Mesenchymal stem cell (in vitro differentiated cells and primary cell): Measurements from ENCODE around the gene SCP2D1.
A peak's percentile ranks its signal among the peaks of the same experiment; 100 is the strongest.

Experiments
- DNase-seq: peaks from one replicate; pipeline ENCODE4 v3.0.0-alpha.2; 2013
- H2AFZ ChIP-seq: one replicate; pipeline ENCODE4 v1.6.1; 2013; ENCODE audit warnings: low read depth, mild to moderate bottlenecking, control low read depth, inconsistent platforms, low read length, moderate library complexity
- H2AK5ac ChIP-seq: 2 replicates; pipeline ENCODE4 v1.6.1; 2013; ENCODE audit warnings: low read length, moderate library complexity, mild to moderate bottlenecking, inconsistent platforms; ENCODE audit not compliant: severe bottlenecking
- H2BK120ac ChIP-seq: one replicate; pipeline ENCODE4 v1.6.1; 2013; ENCODE audit warnings: low read depth, mild to moderate bottlenecking, inconsistent platforms, low read length, moderate library complexity
- H2BK12ac ChIP-seq, 2 experiments: one replicate each; pipeline ENCODE4 v1.6.1; 2013; ENCODE audit warnings: inconsistent platforms in 2 of 2, low read length in 2 of 2, mild to moderate bottlenecking in 2 of 2, moderate library complexity in 2 of 2, control low read depth in 1 of 2
- H2BK15ac ChIP-seq: one replicate; pipeline ENCODE4 v1.6.1; 2013; ENCODE audit warnings: mild to moderate bottlenecking, low read depth, inconsistent platforms; ENCODE audit not compliant: poor library complexity, severe bottlenecking
- H2BK5ac ChIP-seq: 2 replicates; pipeline ENCODE4 v1.6.1; 2013; ENCODE audit warnings: low read depth, mild to moderate bottlenecking, low read length, control low read depth, inconsistent platforms; ENCODE audit not compliant: poor library complexity, severe bottlenecking
- H3K14ac ChIP-seq, 2 experiments: one replicate each; pipeline ENCODE4 v1.6.1; 2013; ENCODE audit warnings: inconsistent platforms in 2 of 2, low read length in 2 of 2, control low read depth in 1 of 2, mild to moderate bottlenecking in 1 of 2, moderate library complexity in 1 of 2
- H3K18ac ChIP-seq, 2 experiments: one replicate each; pipeline ENCODE4 v1.6.1; 2013; ENCODE audit warnings: inconsistent platforms in 2 of 2, low read length in 2 of 2, control low read depth in 1 of 2, low read depth in 1 of 2, mild to moderate bottlenecking in 1 of 2
- H3K23ac ChIP-seq, 2 experiments: one replicate each; pipeline ENCODE4 v1.6.1; 2013; ENCODE audit warnings: inconsistent platforms in 2 of 2, low read length in 2 of 2, mild to moderate bottlenecking in 2 of 2, moderate library complexity in 2 of 2, control low read depth in 1 of 2
- H3K27ac ChIP-seq: 2 replicates; pipeline ENCODE4 v1.5.1; 2013; ENCODE audit warnings: mild to moderate bottlenecking, moderate library complexity, low read length, control low read depth, inconsistent platforms; ENCODE audit not compliant: poor library complexity, severe bottlenecking
- H3K27me3 ChIP-seq, 2 experiments: 2 replicates each; pipeline versions ENCODE4 v1.6.1 to v1.7.0; 2013; ENCODE audit warnings: low read length in 2 of 2, mild to moderate bottlenecking in 2 of 2, moderate library complexity in 2 of 2, control low read depth in 1 of 2, inconsistent platforms in 1 of 2; ENCODE audit not compliant: control insufficient read depth in 1 of 2, insufficient read depth in 1 of 2
- H3K36me3 ChIP-seq, 2 experiments: 2 replicates each; pipeline versions ENCODE4 v1.6.1 to v1.7.0; 2013; ENCODE audit warnings: low read length in 2 of 2, control low read depth in 1 of 2, inconsistent platforms in 1 of 2, low read depth in 1 of 2, mild to moderate bottlenecking in 1 of 2; ENCODE audit not compliant: insufficient read depth in 2 of 2, control insufficient read depth in 1 of 2
- H3K4ac ChIP-seq, 2 experiments: one replicate each; pipeline ENCODE4 v1.6.1; 2013; ENCODE audit warnings: inconsistent platforms in 2 of 2, low read length in 2 of 2, mild to moderate bottlenecking in 2 of 2, moderate library complexity in 2 of 2, control low read depth in 1 of 2, low read depth in 1 of 2
- H3K4me1 ChIP-seq: 2 replicates; pipeline ENCODE4 v1.6.1; 2013; ENCODE audit warnings: low read depth, low read length, control low read depth; ENCODE audit not compliant: control insufficient read depth, insufficient read depth
- H3K4me2 ChIP-seq: 2 replicates; pipeline ENCODE4 v1.6.1; 2013; ENCODE audit warnings: low read length, mild to moderate bottlenecking, inconsistent platforms; ENCODE audit not compliant: poor library complexity, severe bottlenecking
- H3K4me3 ChIP-seq, 2 experiments: 2 replicates each; pipeline versions ENCODE4 v1.5.1 to v1.7.0; 2013; ENCODE audit warnings: low read length in 2 of 2, mild to moderate bottlenecking in 2 of 2, control low read depth in 1 of 2, low read depth in 1 of 2; ENCODE audit not compliant: insufficient read depth in 1 of 2
- H3K79me1 ChIP-seq: replicated peaks from 2 replicates; pipeline ENCODE4 v1.6.1; 2013; ENCODE audit warnings: mild to moderate bottlenecking, control low read depth, low read length, inconsistent platforms; ENCODE audit not compliant: poor library complexity, severe bottlenecking
- H3K9ac ChIP-seq: 2 replicates; pipeline ENCODE4 v1.7.0; 2013; ENCODE audit warnings: mild to moderate bottlenecking, low read length, moderate library complexity
- H3K9me3 ChIP-seq: 2 replicates; pipeline ENCODE4 v1.7.0; 2013; ENCODE audit warnings: mild to moderate bottlenecking, low read length; ENCODE audit not compliant: control insufficient read depth
- H4K8ac ChIP-seq: one replicate; pipeline ENCODE4 v1.6.1; 2013; ENCODE audit warnings: inconsistent platforms, mild to moderate bottlenecking, low read length, moderate library complexity
- H4K91ac ChIP-seq: one replicate; pipeline ENCODE4 v1.6.1; 2013; ENCODE audit warnings: mild to moderate bottlenecking, low read length, inconsistent platforms
- WGBS: methylation state at CpG from one replicate; pipeline ENCODE4 v1.1.7; 2013; ENCODE audit warnings: mixed read lengths; 5-methylcytosine and 5-hydroxymethylcytosine counted together

Gene SCP2D1

GRCh38 chr20:18801516-18801915 is 12.1 kb upstream of the SCP2D1 start:
- Histone ChIP-seq H3K79me1 (no peaks in the 10 kb centered on the region), H3K4me3 (no peak overlapping the region), H3K14ac (no peak overlapping the region), H2BK5ac (no peak overlapping the region), H3K18ac (no peak overlapping the region), H4K91ac (no peak overlapping the region), H4K8ac (no peak overlapping the region), H3K4ac (no peak overlapping the region), H3K9ac (no peak overlapping the region), H3K9me3 (peaks cover 4% of the 10 kb centered on the region), H2BK120ac (no peak overlapping the region), H2BK12ac (no peak overlapping the region), H3K27me3 (no peaks in the 10 kb centered on the region), H2AK5ac (no peak overlapping the region), H2BK15ac (no peak overlapping the region), H3K36me3 (no peaks in the 10 kb centered on the region), H3K4me2 (no peak overlapping the region), H3K23ac (no peak overlapping the region), H2AFZ (no peak overlapping the region), H3K4me1 (no peaks in the 10 kb centered on the region), H3K27ac (no peak overlapping the region)
- 81% methylated on average over 2 of the region's 2 CpGs for WGBS
- DNase-seq = no peak

GRCh38 chr20:18802012-18802634 is 11.5 kb upstream of the SCP2D1 start:
- no peaks in the 10 kb centered on the region for H3K36me3 ChIP-seq
- H3K27me3 ChIP-seq = no peaks in the 10 kb centered on the region
- 81% methylated on average over 5 of the region's 7 CpGs for WGBS
- no peak for DNase-seq
- H3K4me3 ChIP-seq = no peak overlapping the region
- no peaks in the 10 kb centered on the region for H3K9me3 ChIP-seq
- no peak overlapping the region for H2BK15ac ChIP-seq
- H2BK5ac ChIP-seq = no peak overlapping the region
- no peak overlapping the region for H2AFZ ChIP-seq
- no peak overlapping the region for H3K9ac ChIP-seq
- no peak overlapping the region for H3K27ac ChIP-seq
- H4K91ac ChIP-seq = no peak overlapping the region
- no peak overlapping the region for H2AK5ac ChIP-seq
- H3K18ac ChIP-seq = no peak overlapping the region
- H3K23ac ChIP-seq = no peak overlapping the region
- H4K8ac ChIP-seq = no peak overlapping the region
- no peak overlapping the region for H3K4ac ChIP-seq
- H2BK120ac ChIP-seq = no peak overlapping the region
- H3K14ac ChIP-seq = no peak overlapping the region
- no peak overlapping the region for H3K4me2 ChIP-seq
- H3K79me1 ChIP-seq = no peaks in the 10 kb centered on the region
- H3K4me1 ChIP-seq = no peaks in the 10 kb centered on the region
- H2BK12ac ChIP-seq = no peak overlapping the region

GRCh38 chr20:18805881-18806280 is 7.7 kb upstream of the SCP2D1 start:
- no peak overlapping the region for H3K27ac ChIP-seq
- no peak overlapping the region for H3K14ac ChIP-seq
- H2BK120ac ChIP-seq = no peak overlapping the region
- H3K4me2 ChIP-seq = no peak overlapping the region
- no peak overlapping the region for H3K18ac ChIP-seq
- H3K4ac ChIP-seq = no peak overlapping the region
- H2BK5ac ChIP-seq = no peak overlapping the region
- H4K91ac ChIP-seq = no peak overlapping the region
- no peak overlapping the region for H3K23ac ChIP-seq
- H2AFZ ChIP-seq = no peak overlapping the region
- no peaks in the 10 kb centered on the region for H3K4me1 ChIP-seq
- no peak overlapping the region for H4K8ac ChIP-seq
- H3K4me3 ChIP-seq = no peak overlapping the region
- H3K79me1 ChIP-seq = no peaks in the 10 kb centered on the region
- no peak overlapping the region for H2BK15ac ChIP-seq
- WGBS = 54% methylated on average over 4 of the region's 4 CpGs
- no peak overlapping the region for H2AK5ac ChIP-seq
- no peak overlapping the region for H2BK12ac ChIP-seq
- no peaks in the 10 kb centered on the region for H3K27me3 ChIP-seq
- DNase-seq = peak; percentile 29
- no peaks in the 10 kb centered on the region for H3K9me3 ChIP-seq
- H3K36me3 ChIP-seq = no peaks in the 10 kb centered on the region
- no peak overlapping the region for H3K9ac ChIP-seq

- Histone ChIP-seq H2AFZ (no peak overlapping the region), H4K8ac (no peak overlapping the region), H3K4ac (no peak overlapping the region), H3K14ac (no peak overlapping the region), H3K27me3 (no peaks in the 10 kb centered on the region), H2BK12ac (no peak overlapping the region), H3K27ac (no peak overlapping the region), H3K18ac (no peak overlapping the region), H3K9ac (no peak overlapping the region), H3K4me1 (no peaks in the 10 kb centered on the region), H3K4me2 (no peak overlapping the region), H2BK15ac (no peak overlapping the region), H3K23ac (no peak overlapping the region), H2BK120ac (no peak overlapping the region), H3K36me3 (no peaks in the 10 kb centered on the region), H4K91ac (no peak overlapping the region), H3K79me1 (no peaks in the 10 kb centered on the region), H3K9me3 (no peaks in the 10 kb centered on the region), H3K4me3 (no peak overlapping the region), H2BK5ac (no peak overlapping the region), H2AK5ac (no peak overlapping the region)
- 38% methylated on average over 3 of the region's 3 CpGs for WGBS
- no peak for DNase-seq
These were observed 4.9 kb upstream of the SCP2D1 start for GRCh38 chr20:18808712-18809111.
